Placental pericyte (primary cell): ENCODE data around the gene ARMC10. TPM values are rescaled to one million over a fixed set of nuclear protein-coding genes. Genes with fewer than 3 reads are reported as not detected.

Experiments
- total RNA-seq: library from RNA; depleted of rRNA; stranded (reverse); fragments of >200 nt; gene quantifications from 2 replicates; pipeline ENCODE4 v1.2.3, GENCODE V29; 2012

The ARMC10 gene
- 24.7 and 52.7 TPM in 2 replicates for total RNA-seq

GRCh38 chr7:103074519-103075336, at the start of gene ARMC10, which contains the start of gene FBXL13:
ARMC10 (plus strand) TSS chr7:103075140; CDS start chr7:103075273, 133 bp downstream.
FBXL13 (minus strand) TSS chr7:103074796.

Other genes starting within 250 kb of the ARMC10 start
- gene LRRC17, start 162.1 kb upstream of the ARMC10 start, total RNA-seq: 5.7 and 49.7 TPM in 2 replicates
- gene FBXL13, start 344 bp upstream of the ARMC10 start, total RNA-seq: 1.1 and 7.0 TPM in 2 replicates
- 3.3 and 6.2 TPM in 2 replicates for gene NAPEPLD, start 74.0 kb downstream of the ARMC10 start, total RNA-seq
- 51.5 and 71.6 TPM in 2 replicates for gene PMPCB, start 222.3 kb downstream of the ARMC10 start, total RNA-seq